GM19463 (cell line): ENCODE results near the gene RPS24.

Experiments
- ATAC-seq: cut with Tn5 transposase; IDR thresholded peaks from one replicate; pipeline ENCODE4 v1.9.1; 2021; ENCODE audit warnings: mild to moderate bottlenecking, moderate library complexity; ENCODE audit not compliant: unreplicated experiment

Gene RPS24

DNA sequence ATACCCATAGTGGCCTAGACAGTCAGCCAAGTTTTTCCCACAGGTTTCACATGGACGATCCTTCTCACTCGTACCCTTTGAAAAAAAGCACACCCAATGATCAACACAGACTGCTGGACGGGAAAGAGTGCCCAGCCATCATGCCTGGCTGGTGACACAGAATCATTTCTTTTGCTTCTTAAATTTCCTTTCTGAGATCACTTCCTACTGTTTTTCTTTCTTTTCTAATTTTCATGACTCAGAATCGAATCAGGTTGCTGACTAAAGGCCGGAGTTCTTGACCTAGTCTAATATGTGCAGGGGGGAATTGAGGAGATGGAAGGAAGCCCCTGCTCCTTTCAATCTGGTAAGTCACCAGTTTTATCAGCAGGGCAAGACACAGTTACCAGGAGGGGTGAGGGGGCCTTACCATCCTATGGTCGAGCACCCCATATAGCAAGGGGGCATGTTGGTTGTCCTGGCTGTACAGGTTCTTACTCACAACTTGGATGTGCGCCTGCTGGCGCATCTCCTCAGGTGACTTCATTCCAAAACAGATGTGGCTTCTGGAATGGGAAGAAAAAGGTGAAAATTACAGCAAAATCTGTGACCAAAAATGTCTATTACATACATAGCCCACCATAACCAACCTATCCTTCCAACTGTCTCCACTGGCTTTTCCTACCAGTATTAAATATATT, 7.8 kb upstream of the RPS24 start:
- no peak for ATAC-seq

DNA sequence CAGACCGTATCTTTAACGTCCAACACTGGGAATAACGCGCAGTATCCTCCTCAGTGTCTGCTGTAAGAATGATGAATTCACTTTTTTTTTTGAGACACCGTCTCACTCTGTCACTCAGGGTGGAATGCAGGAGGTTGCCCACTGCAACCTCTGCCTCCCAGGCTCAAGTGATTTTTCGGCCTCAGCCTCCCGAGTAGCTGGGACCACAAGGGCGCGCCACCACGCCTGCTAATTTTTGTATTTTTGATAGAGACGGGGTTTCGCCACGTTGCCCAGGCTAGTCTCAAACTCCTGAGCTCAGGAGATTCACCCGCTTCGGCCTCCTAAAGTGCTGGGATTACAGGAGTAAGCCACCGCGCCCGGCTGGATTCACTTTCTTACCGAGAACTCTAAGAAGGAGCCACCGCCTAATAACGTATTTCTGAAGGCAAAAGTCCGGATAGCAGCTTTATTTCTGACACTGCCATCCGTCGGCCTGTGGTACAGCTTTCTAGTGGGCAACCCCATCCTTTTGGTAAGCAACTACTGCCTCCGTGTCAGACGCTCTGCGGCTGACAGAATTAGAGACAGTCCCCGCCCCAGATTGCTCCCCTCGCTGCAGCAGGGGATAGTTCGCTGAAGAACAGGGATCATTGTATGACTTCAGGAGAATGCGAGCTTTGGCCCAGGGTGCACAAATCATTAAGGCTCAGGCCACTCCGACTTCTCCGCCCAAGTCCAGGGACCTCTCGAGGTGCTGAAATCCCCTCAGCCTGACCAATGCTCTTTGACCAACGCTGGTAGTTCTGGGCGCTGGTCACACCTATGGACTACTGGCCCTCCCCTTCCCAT, 5.0 kb upstream of the RPS24 start:
- ATAC-seq: no peak

DNA sequence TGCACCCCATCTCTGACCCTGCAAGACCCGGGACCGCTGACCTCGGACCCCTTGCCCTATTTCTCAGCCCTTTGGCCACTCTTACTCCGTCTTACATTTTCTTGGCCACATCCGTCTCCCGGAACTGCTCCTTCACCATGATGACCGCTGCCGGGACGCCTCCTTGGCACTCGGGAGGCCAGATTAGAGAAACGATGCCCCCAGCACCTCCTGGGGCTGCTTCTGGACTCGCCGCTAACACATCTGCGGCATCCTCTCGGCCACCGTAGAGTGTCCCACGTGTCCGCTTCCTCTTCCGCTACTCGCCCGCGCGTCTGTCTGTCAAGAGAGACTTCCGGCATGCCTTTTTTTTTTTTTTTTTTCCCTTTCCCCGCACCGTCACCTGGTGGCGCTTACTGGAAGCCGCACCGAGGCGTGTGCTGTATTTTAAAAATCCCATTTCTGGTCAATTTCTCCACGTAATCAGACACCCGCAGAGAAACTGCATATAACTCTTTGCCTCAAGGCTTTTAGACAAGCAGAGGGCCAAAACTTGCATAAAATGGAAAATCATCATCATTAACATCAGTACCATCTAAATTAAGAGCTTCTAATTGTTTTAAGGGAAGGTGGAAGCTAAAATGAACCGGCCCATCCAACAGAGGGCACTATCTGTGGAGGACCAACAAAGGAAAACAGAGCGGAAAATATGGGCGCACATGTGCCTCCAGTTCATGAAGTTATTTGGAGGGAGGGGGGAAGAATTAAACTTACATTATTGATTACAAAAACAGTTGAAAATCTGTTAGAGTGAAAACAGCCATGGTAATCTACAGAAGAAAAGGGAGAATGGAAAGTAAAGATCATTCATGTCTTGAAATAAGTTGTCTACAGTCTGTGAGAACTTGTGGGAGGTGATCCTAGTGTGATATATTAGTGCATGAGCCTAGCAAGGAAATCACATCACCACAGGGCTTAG, 4.1 kb upstream of the RPS24 start, which contains the start of gene POLR3A:
TSS of gene POLR3A (minus strand) at position 247 of the 958 bp plus-strand sequence. CDS start at position 139, 108 bp downstream.
- peak; percentile 37 for ATAC-seq

DNA sequence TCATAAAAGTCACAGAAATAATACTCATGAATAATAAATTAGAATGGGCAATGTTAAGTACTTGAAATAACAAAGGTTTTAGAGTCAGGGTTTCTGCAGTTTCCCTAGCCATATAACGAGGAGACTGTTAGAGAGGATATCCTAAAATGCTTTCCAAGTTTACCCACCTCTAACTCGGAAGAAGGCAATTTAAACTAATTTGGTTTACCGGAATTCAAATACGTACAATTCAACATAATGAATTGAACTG, 351 bp upstream of the RPS24 start:
- ATAC-seq: no peak

DNA sequence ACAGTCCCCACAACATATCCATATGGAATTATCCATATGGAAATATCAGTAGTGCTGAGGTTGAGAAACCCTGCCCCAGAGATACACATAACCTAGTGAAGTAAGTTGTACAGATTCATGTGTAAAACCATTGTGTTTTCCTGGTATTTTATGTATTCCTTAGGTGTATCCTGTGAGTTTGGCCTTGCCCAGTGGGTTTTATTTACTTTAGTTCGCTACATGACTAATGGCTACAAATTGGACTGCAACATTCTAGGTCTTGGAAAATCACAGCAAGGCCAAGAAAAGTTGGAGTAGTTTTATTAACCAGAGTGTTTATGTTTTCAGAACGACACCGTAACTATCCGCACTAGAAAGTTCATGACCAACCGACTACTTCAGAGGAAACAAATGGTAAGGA, 1.4 kb downstream of the RPS24 start:
- no peak for ATAC-seq

DNA sequence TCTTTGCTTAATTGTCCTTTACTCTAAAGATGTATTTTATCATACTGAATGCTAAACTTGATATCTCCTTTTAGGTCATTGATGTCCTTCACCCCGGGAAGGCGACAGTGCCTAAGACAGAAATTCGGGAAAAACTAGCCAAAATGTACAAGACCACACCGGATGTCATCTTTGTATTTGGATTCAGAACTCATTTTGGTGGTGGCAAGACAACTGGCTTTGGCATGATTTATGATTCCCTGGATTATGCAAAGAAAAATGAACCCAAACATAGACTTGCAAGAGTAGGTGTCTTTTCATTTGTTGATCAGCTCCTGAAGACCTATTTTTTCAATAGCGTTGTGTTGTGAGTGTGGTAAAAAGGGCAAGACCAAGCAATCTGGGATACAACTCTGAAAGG, 1.8 kb downstream of the RPS24 start:
- ATAC-seq: no peak

DNA sequence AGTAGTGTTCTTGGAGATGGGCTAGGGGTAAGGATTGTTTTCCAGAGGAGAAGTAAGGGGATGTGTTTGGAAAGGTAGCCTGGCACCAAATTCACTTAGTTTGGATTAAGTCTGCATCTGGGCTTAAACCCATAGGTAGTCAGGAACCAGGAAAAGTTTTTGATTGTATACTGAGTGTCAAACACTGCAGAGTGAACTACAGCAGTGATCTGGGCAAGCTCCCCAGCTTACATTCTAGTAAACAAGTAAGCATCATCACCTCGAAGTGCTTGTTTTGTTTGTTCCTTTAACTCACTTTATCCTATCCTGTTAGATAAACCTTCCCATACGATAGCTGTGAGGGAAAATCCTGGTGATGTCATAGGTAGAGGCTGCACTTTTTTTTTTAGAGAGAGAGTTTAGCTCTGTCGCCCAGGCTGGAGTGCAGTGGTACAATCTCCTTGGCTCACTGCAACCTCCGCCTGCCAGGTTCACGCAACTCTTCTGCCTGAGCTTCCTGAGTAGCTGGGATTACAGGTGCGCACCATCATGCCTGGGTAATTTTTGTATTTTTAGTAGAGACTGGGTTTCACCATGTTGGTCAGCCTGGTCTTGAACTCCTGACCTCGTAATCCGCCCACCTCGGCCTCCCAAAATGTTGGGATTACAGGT, 2.4 kb downstream of the RPS24 start:
- ATAC-seq: no peak

DNA sequence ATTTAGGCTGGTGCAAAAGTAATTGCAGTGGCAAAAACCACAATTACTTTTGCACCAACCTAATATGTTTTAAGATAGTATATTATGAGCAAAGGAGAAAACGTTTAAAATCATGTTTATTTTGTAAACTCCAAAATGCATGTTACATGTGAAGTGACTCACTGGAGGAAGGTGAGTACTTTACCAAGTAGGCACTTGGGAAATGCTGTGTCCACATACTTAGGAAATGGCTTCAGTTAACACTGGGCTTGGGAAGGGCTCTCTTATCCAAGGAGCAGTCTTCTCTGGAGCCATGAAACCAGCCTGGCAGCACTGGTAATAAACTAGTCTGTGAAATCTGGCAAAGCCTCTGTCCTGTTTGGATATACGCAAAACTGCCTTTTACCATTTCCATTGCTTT, 4.4 kb downstream of the RPS24 start:
- ATAC-seq: no peak

DNA sequence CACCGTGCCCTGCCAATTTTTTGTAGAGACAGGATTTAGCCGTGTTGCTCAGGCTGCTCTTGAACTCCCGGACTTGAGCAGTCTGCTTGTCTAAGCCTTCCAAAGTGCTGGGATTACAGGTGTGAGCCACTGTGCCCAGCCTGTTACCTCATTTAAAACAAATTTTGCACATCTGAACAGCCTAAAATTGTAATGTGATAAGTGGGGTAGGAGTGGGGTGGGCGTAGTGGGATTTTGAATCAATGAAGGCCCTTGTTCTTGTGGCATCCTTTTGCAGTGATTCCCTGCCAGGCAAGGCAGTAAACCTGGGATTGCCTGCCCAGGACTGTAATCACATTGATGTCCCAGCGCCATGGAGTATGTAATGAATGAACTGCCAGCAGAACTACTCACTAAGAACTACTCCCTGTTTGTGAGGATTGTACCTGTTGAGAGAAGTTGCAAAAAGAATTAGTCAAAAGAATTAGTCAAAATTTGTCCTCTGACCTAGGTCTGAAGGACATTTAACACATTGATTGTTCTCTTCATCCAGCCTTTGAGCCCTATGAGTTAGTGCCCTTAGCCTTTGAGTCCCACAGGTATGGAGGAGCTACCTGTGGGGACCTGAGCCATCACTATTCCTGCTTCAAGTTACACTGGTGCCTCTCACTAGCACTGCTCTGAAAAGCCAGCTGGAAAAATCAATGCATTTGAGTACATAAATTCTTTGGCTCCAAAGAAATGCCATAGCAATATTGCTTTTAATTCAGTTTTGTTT, 5.3 kb downstream of the RPS24 start:
- ATAC-seq: no peak

DNA sequence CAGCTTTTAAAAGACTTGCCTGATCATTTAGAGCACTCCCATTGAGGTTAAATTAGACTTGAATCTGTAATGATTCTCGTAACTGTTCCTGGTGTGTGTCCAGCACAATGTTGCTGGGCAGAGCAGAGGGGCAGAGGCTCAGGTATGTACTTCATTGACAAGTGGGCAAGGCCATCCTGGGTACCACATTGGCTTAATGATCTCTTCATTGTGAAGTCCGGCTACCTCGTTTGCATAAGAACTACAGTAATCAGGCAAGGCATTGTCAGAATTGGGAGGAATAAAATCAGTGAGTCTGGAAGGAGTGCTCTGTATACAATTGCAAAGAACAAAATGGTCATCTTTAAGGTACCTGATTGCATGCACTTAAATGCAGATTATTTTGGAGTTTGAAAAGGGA, 6.1 kb downstream of the RPS24 start:
- no peak for ATAC-seq

DNA sequence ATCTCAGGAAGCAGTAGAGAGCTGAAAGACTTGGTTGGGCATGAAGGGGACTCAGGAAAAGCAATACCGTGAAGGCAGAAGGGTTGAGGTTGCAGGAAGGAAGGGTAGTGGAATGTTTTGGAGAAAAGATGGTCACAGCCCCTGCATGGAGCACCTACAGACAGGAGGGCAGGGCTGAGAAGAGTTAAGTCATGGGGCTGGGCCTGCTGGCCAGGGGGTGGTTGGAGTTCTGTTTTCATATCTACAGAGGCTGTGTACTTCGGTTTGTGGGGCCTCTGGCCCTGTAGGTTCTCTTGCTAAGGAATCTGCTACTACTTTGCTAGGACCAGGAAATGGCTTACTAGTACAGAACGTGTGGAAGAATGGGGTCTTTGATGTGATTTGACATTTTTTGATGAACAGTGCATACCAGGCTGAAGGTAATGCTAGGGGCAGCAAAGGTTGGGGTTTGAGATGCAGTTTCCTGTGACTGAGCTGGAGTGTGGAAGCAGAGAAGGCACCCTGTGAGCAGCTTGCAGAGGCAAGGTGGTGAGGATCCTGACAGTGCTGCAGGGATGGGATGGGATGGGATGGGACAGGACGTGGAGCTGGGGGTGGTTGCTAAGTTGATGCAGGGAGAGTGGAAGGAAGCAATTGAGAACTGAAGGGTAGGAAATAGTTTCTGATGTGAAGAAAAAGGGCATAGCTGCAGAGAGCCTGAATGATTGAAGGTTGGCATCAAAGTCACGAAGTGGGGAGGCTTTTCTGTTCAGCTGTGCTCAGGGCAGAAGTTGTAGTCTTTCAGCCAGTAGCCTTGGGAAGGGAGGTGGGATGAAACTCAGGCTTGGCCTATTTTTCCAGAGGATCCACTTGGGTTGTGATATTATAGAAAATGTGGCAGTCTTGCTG, 7.8 kb downstream of the RPS24 start:
- ATAC-seq: no peak

DNA sequence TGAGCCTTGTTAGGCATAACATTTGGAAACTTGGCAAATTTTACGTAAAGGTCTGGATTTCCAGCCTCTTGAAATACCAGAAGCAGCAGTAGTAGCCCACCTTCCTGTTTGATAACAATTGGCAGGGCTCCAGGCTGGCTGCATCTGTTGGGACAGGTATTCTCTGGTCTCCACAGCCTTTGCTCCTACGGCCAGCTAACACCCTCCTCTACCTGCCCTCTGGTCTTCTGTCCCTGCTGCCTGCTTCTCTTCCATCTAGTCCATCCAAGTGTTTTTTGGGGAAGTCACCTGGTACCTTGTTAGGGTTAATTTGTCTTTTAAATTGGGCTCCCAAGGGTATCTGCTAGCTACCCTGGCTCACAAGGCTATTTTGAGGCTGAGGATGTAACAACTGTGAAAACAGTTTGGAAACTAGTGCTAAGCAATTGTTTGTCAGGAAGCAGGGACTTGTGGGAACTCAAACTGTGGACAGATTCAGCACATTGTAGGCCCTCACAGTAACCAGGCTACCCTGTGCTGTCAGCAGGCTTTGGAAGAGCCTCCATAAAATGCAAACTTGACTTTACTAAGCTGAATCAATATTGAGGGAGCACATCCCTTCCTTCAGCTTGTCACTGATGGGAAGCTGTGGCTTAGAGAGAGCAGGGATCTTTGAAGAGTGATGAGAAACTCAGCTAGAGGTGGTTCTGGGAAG, 8.5 kb downstream of the RPS24 start:
- ATAC-seq: no peak

DNA sequence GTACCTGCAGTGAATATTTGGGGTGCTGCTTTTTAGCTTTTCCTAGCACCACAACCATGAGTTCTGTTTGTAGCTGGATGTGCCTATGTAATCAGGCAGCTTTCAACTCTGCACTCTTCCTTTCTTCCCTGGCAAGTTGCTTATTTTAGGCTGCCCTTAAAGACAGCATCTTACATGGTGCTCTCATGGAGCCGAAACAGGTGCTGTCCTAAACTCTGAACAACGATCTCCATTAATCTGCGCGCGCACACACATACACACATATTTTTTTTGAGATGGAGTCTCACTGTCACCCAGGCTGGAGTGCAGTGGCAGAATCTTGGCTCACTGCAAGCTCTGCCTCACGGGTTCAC, 9.1 kb downstream of the RPS24 start:
- ATAC-seq: no peak

DNA sequence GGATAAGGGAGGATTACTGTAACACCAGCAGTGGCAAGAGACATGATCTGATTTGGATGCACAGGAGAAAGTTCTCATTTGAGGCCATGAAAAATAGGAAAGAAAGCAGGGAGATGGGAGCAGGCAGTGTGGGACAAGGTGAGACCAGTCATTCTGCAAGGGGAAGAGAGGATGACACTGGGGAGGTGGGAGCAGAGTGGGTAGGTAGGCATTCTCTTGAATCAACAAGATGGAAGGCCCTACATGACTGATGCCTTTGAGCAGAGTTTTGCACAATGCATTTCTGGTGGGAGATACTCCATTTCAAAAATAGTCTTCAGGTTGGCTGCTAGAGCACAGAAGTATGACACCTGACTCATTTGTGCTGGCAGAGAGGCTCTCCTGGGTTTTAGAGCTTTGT, 10.5 kb downstream of the RPS24 start:
- no peak for ATAC-seq

DNA sequence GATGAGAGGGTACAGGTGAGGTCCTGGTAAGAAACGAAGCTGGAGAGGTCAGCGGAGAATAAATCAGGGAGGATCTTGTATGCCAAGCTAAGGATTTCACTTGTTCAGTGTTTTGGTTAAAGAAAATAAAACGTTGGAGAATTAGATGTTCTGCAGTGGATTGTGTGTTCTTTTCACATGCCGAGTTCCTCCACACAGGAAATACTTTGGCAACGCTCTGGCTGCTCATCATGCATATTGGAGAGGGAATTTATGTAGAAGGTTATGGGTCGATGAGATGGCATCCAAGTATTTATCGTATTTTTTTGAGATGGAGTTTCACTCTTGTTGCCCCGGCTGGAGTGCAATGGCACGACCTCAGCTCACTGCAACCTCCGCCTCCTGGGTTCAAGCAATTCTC, 11.0 kb downstream of the RPS24 start:
- ATAC-seq: no peak

DNA sequence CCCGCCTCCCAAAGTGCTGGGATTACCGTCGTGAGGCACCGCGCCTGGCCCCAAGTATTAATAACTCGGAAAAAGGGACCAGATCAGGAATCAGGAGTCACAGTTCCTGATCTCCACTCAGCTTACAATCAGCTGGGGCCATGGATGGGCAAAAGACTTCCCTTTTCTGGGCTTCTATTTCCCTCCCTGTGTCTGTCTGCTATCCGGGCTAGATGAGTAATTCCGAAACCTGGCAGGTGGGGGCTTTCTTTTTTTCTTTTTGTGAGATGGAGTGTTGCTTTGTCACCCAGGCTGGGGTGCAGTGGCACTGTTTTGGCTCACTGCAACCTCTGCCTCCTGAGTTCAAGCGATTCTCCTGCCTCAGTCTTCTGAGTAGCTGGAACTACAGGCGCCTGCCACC, 11.6 kb downstream of the RPS24 start:
- peak; percentile 82 for ATAC-seq

DNA sequence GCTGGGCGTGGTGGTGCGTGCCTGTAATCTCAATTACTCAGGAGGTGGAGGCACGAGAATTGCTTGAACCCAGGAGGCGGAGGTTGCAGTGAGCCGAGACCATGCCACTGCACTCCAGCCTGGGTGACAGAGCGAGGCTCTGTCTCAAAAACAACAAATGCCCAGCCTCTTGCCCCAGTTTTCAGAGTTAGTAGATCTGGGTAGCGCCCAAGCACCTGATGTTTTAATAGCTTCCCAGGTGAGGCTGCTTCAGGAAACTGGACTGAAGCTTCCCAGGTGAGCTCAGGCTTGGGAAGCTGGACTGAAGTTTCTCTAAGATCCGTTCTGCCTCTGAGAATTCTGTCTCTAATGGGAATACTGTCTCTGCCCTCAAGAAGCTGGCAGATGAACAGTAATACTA, 12.2 kb downstream of the RPS24 start:
- ATAC-seq: no peak

DNA sequence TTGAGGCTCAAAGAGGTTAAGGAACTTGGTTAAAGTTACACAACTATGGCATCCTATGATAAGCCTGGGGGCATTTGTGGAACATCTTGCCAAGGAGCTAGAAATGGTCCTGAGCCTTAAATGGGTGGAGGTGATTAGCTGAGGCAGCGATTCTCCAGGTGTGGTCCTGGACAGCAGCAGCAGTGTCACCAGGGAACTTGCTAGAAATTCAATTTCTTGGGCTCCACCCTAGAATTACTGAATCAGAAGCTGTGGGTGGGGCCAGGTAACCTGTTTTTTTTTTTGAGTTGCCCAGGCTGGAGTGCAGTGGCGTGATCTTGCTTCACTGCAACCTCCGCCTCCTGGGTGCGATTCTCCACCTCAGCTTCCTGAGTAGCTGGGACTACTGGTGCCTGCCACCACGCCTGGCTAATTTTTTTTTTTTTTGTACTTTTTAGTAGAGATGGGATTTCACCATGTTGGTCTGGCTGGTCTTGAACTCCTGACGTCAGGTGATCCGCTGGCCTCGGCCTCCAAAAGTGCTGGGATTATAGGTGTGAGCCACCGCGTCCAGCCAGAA, 13.1 kb downstream of the RPS24 start:
- no peak for ATAC-seq
